WI38 (cell line): ENCODE results near the gene PRR29.
"Not testable (repeated sequence)": the region's sequence is repeated elsewhere in the genome, so short reads cannot be mapped to it uniquely, and the experiment has no call there.

Source experiments
- H3K4me3 ChIP-seq: 2 replicates; pipeline ENCODE4 v1.5.1; 2011; ENCODE audit warnings: low read depth, mild to moderate bottlenecking, control low read depth, low read length
- CTCF ChIP-seq: IDR thresholded peaks from 2 replicates; pipeline ENCODE4 v1.5.1; 2012; ENCODE audit warnings: low read depth, mild to moderate bottlenecking, control low read depth, low read length

Gene PRR29

GRCh38 chr17:64009571-64010402 lies 11.6 kb downstream of the PRR29 start:
- no peak overlapping the region for H3K4me3 ChIP-seq
- no peak for TF ChIP-seq CTCF

GRCh38 chr17:64015447-64015846 lies 17.3 kb downstream of the PRR29 start:
- TF ChIP-seq CTCF: no peak
- no peak overlapping the region for H3K4me3 ChIP-seq

GRCh38 chr17:64016231-64016784 lies 18.2 kb downstream of the PRR29 start:
- no peak overlapping the region for H3K4me3 ChIP-seq
- TF ChIP-seq CTCF: no peak

GRCh38 chr17:64016974-64017373 lies 18.8 kb downstream of the PRR29 start:
- TF ChIP-seq CTCF: no peak

GRCh38 chr17:64017381-64017980 lies 19.3 kb downstream of the PRR29 start:
- H3K4me3 ChIP-seq: no peak overlapping the region
- peak; percentile 5; the same call in 1 of the 2 replicates for TF ChIP-seq CTCF

More at GRCh38 chr17:64016974-64017373, 18.8 kb downstream of the PRR29 start:
- no peak overlapping the region for H3K4me3 ChIP-seq

GRCh38 chr17:64019551-64019961 lies 21.4 kb downstream of the PRR29 start:
- H3K4me3 ChIP-seq: not testable (repeated sequence)

- no peak within 1 kb of the TSS for H3K4me3 ChIP-seq
- TF ChIP-seq CTCF: no peak
These were observed 22.1 kb downstream of the PRR29 start, which contains the start of gene ICAM2 for GRCh38 chr17:64020056-64020766. Gene ICAM2, minus strand, starts transcription at chr17:64020633. Its CDS starts 13,942 bp downstream, at chr17:64006691.
